RPMI7951 (cell line): ENCODE data around the gene PARD3B. TPM values are rescaled to one million over a fixed set of nuclear protein-coding genes. Genes with fewer than 3 reads are reported as not detected.
A peak's percentile ranks its signal among the peaks of the same experiment; 100 is the strongest.
"Not testable (repeated sequence)": the region's sequence is repeated elsewhere in the genome, so short reads cannot be mapped to it uniquely, and the experiment has no call there.

Experiments used
- DNase-seq: peaks from one replicate; pipeline ENCODE4 v3.0.0-alpha.2; 2012; ENCODE audit warnings: low read depth
- total RNA-seq: library from RNA; depleted of rRNA; stranded (reverse); fragments of >200 nt; shearing (Covaris generic); gene quantifications from 2 replicates; pipeline ENCODE4 v1.2.3, GENCODE V29; 2014

PARD3B gene
- total RNA-seq, 1 experiment from 2014 or later, result 0.96 TPM

GRCh38 chr2:205460217-205460616, 914.9 kb downstream of the PARD3B start:
- DNase-seq, result no peak

- no peak for DNase-seq
Measured at GRCh38 chr2:205461169-205461568, 915.9 kb downstream of the PARD3B start.

- DNase-seq, result no peak
Measured at GRCh38 chr2:205461678-205462665, 916.7 kb downstream of the PARD3B start.

- DNase-seq, result peak; percentile 3
Measured at GRCh38 chr2:205462681-205463345, 917.5 kb downstream of the PARD3B start.

GRCh38 chr2:205463466-205464025, 918.3 kb downstream of the PARD3B start:
- no peak for DNase-seq

GRCh38 chr2:205464681-205465080, 919.4 kb downstream of the PARD3B start:
- no peak for DNase-seq

GRCh38 chr2:205465791-205466190, 920.5 kb downstream of the PARD3B start:
- DNase-seq, result no peak

- DNase-seq, result no peak
Measured at GRCh38 chr2:205471776-205472175, 926.5 kb downstream of the PARD3B start.

- DNase-seq, result no peak
Measured at GRCh38 chr2:205473791-205474190, 928.5 kb downstream of the PARD3B start.

GRCh38 chr2:205474741-205475415, 929.6 kb downstream of the PARD3B start:
- peak; percentile 22 for DNase-seq

- no peak for DNase-seq
Measured at GRCh38 chr2:205475416-205475768, 930.1 kb downstream of the PARD3B start.

GRCh38 chr2:205477016-205477705, 931.9 kb downstream of the PARD3B start:
- DNase-seq, result no peak

- DNase-seq, result no peak
Measured at GRCh38 chr2:205481861-205482260, 936.6 kb downstream of the PARD3B start.

GRCh38 chr2:205482399-205483081, 937.3 kb downstream of the PARD3B start:
- DNase-seq, result no peak

GRCh38 chr2:205483095-205483494, 937.8 kb downstream of the PARD3B start:
- no peak for DNase-seq

GRCh38 chr2:205484215-205484614, 938.9 kb downstream of the PARD3B start:
- no peak for DNase-seq

- DNase-seq, result no peak
Measured at GRCh38 chr2:205484764-205485163, 939.5 kb downstream of the PARD3B start.

- DNase-seq, result not testable (repeated sequence)
Measured at GRCh38 chr2:205493528-205493927, 948.3 kb downstream of the PARD3B start.

GRCh38 chr2:205494537-205495235, 949.4 kb downstream of the PARD3B start:
- DNase-seq, result no peak

- no peak for DNase-seq
Measured at GRCh38 chr2:205495819-205496218, 950.5 kb downstream of the PARD3B start.
